IPS-NIHi7 (cell line): ENCODE results near the gene MYOF.
"Not testable (repeated sequence)": the region's sequence is repeated elsewhere in the genome, so short reads cannot be mapped to it uniquely, and the experiment has no call there.

ENCODE experiments used
- DNase-seq: peaks from one replicate; pipeline ENCODE4 v3.0.0; 2012; ENCODE audit warnings: mixed read lengths; ENCODE audit errors: extremely low spot score

Gene MYOF

GRCh38 chr10:93293999-93294398 lies 188.1 kb downstream of the MYOF start:
- no peak for DNase-seq

- no peak for DNase-seq
Observed at GRCh38 chr10:93290661-93291354, 191.3 kb downstream of the MYOF start.

GRCh38 chr10:93288679-93289634 lies 193.2 kb downstream of the MYOF start:
- peak; percentile 94 for DNase-seq

GRCh38 chr10:93287775-93288174 lies 194.4 kb downstream of the MYOF start:
- no peak for DNase-seq

GRCh38 chr10:93284246-93284645 lies 197.9 kb downstream of the MYOF start:
- not testable (repeated sequence) for DNase-seq

- DNase-seq, result no peak
Observed at GRCh38 chr10:93281367-93281720, 200.8 kb downstream of the MYOF start.

GRCh38 chr10:93280699-93281366 lies 201.3 kb downstream of the MYOF start:
- DNase-seq, result peak; percentile 87

- no peak for DNase-seq
Observed at GRCh38 chr10:93280121-93280698, 201.9 kb downstream of the MYOF start.

- DNase-seq, result no peak
Observed at GRCh38 chr10:93277360-93277759, 204.8 kb downstream of the MYOF start.

GRCh38 chr10:93274419-93274818 lies 207.7 kb downstream of the MYOF start:
- DNase-seq, result no peak

- DNase-seq, result peak; percentile 81
Observed at GRCh38 chr10:93272884-93273675, 209.1 kb downstream of the MYOF start.

- DNase-seq, result no peak
Observed at GRCh38 chr10:93271347-93271746, 210.8 kb downstream of the MYOF start.

GRCh38 chr10:93269281-93269680 lies 212.9 kb downstream of the MYOF start:
- no peak for DNase-seq

GRCh38 chr10:93268021-93268420 lies 214.1 kb downstream of the MYOF start:
- DNase-seq, result no peak

GRCh38 chr10:93267521-93267920 lies 214.6 kb downstream of the MYOF start:
- no peak for DNase-seq

- DNase-seq, result no peak
Observed at GRCh38 chr10:93266858-93267257, 215.3 kb downstream of the MYOF start.

- DNase-seq, result no peak
Observed at GRCh38 chr10:93261961-93262610, 220.0 kb downstream of the MYOF start.

- no peak for DNase-seq
Observed at GRCh38 chr10:93261089-93261488, 221.0 kb downstream of the MYOF start.

- DNase-seq, result no peak
Observed at GRCh38 chr10:93259126-93259525, 223.0 kb downstream of the MYOF start.
